Adrenal gland (tissue), 12 donors: Measurements from ENCODE around the gene ROR1. TPM values are rescaled to one million over a fixed set of nuclear protein-coding genes. Genes with fewer than 3 reads are reported as not detected.

Source experiments
- DNase-seq, 7 donors: peaks; one replicate each; pipeline ENCODE4 v3.0.0-alpha.2; 2019 to 2020
- H3K27ac ChIP-seq, 5 donors: fragments of 200-600 bp; sonication (generic) in 4 of 5; 1 replicate in 3 of 5; 2 replicates in 2 of 5; pipeline versions ENCODE4 v1.5.1 to v1.8.0; 2016 to 2020; ENCODE audit warnings: mild to moderate bottlenecking in 1 of 5
- H3K27me3 ChIP-seq: fragments of 200-600 bp; 2 replicates; pipeline ENCODE4 v1.8.0; 2021
- H3K36me3 ChIP-seq, 2 donors: fragments of 200-600 bp; replicated peaks in 1 of 2; 1 replicate in 1 of 2; 2 replicates in 1 of 2; pipeline versions ENCODE4 v1.5.1 to v1.8.0; 2018 to 2022
- H3K4me1 ChIP-seq, 2 donors: fragments of 200-600 bp; replicated peaks in 1 of 2; 1 replicate in 1 of 2; 2 replicates in 1 of 2; pipeline versions ENCODE4 v1.5.1 to v1.8.0; 2018 to 2021
- H3K4me3 ChIP-seq, 4 donors: fragments of 200-600 bp; sonication (generic) in 3 of 4; one replicate each; pipeline ENCODE4 v1.5.1; 2016 to 2018
- H3K9me3 ChIP-seq, 3 donors: fragments of 200-600 bp; sonication (generic) in 1 of 3; replicated peaks in 1 of 3; 1 replicate in 2 of 3; 2 replicates in 1 of 3; pipeline versions ENCODE4 v1.5.1 to v1.8.0; 2016 to 2021
- CTCF ChIP-seq, 6 experiments: fragments of 450-650 bp in 4 of 6; fragments of 200-600 bp in 2 of 6; sonication (generic) in 1 of 6; IDR thresholded peaks; 1 replicate in 5 of 6; 2 replicates in 1 of 6; pipeline versions ENCODE4 v1.5.1 to v1.8.0; 2016 to 2021; ENCODE audit warnings: antibody characterized with exemption in 6 of 6, mild to moderate bottlenecking in 2 of 6, moderate library complexity in 1 of 6
- POLR2A ChIP-seq, 2 donors: fragments of 450-650 bp; IDR thresholded peaks; one replicate each; pipeline ENCODE4 v1.6.1; 2017; ENCODE audit warnings: antibody characterized with exemption in 2 of 2, mild to moderate bottlenecking in 2 of 2, moderate library complexity in 1 of 2
- WGBS, 4 donors: extraction: QIAGEN DNeasy Blood & Tissue Kit in 2 of 4; methylation state at CpG; one replicate each; pipeline versions ENCODE4 v1.1.5 to v1.1.7; 2013 to 2017; 5-methylcytosine and 5-hydroxymethylcytosine counted together
- intact Hi-C, 2 donors: fragments of 100-400 bp; cut with DNase I; formaldehyde crosslinking; loops; one replicate each; pipeline versions ENCODE4 v1.14.1 to v1.15.0; 2022 to 2023
- polyA plus RNA-seq, 3 donors: library from polyadenylated mRNA; stranded (reverse); fragments of 200-250 nt in 2 of 3; fragments of 350-450 nt in 1 of 3; fragmentation: Illumina TruSeq in 1 of 3; extraction: RNeasy Lipid Tissue Mini Kit (QIAGEN cat#74804) in 1 of 3; gene quantifications; one replicate each; pipeline ENCODE4 v1.2.3, GENCODE V29; 2013 to 2014
- total RNA-seq, 9 donors: library from RNA; depleted of rRNA in 4 of 9; stranded (reverse); fragments of >200 nt in 4 of 9; fragments of 120-200 nt in 1 of 9; fragmentation: NEBNext Ultra II Directional in 1 of 9; extraction: Animal tissue kit (Norgen Biotek cat#: 25700) in 1 of 9; gene quantifications; one replicate each; pipeline versions ENCODE4 v1.1.0 to v1.2.4, GENCODE V29; 2013 to 2023
- donor health status: healthy with polysubstance abuse.
- donor health status: Bipolar disorder and iron deficiency.
- donor health status: DM: yes; HTN: yes; CAD: no.
- donor health status: DM: no; HTN: no; CAD: no.
- donor health status: DM: no; HTN: no; CAD: no.
- donor health status: DM: yes; HTN: yes; CAD: no.

Gene ROR1
- total and polyA plus RNA-seq, 12 donors = 0.54 to 4.6 (median 2.6) TPM

GRCh38 chr1:64140596-64140995 is 366.8 kb downstream of the ROR1 start:
- no peak for DNase-seq
- Histone ChIP-seq H3K9me3 (no peaks in the 10 kb centered on the region), H3K4me1 (no peaks in the 10 kb centered on the region), H3K4me3 (no peak overlapping the region), H3K27me3 (no peaks in the 10 kb centered on the region), H3K36me3 (no peaks in the 10 kb centered on the region), H3K27ac (no peak overlapping the region)
- WGBS, 4 donors = 69 to 95% (median 73%) methylated on average over 2 of the region's 2 CpGs
- intact Hi-C loops = no loop called here
- TF ChIP-seq CTCF (IDR thresholded peaks at IDR 0.05) (no peak), POLR2A (IDR thresholded peaks at IDR 0.05) (no peak)

- 80 to 89% (median 83%) methylated on average over 5 of the region's 5 CpGs for WGBS, 4 donors
- Histone ChIP-seq H3K36me3 (no peaks in the 10 kb centered on the region), H3K27me3 (no peaks in the 10 kb centered on the region), H3K9me3 (no peaks in the 10 kb centered on the region), H3K27ac (no peak overlapping the region), H3K4me1 (no peaks in the 10 kb centered on the region), H3K4me3 (no peak overlapping the region)
- DNase-seq = no peak
- intact Hi-C loops = no loop called here
- no peak for TF ChIP-seq POLR2A (IDR thresholded peaks at IDR 0.05)
These were observed 373.4 kb downstream of the ROR1 start for GRCh38 chr1:64147045-64147724.

- Histone ChIP-seq H3K9me3 (no peaks in the 10 kb centered on the region), H3K27ac (no peak overlapping the region), H3K36me3 (no peaks in the 10 kb centered on the region), H3K4me1 (no peaks in the 10 kb centered on the region), H3K4me3 (no peak overlapping the region), H3K27me3 (no peaks in the 10 kb centered on the region)
- WGBS, 4 donors = 37 to 62% (median 43%) methylated on average over 1 of the region's 1 CpG
- no peak for DNase-seq
- intact Hi-C loops = no loop called here
- no peak for TF ChIP-seq POLR2A (IDR thresholded peaks at IDR 0.05)
- TF ChIP-seq CTCF (IDR thresholded peaks at IDR 0.05) = no peak
These were observed 373.9 kb downstream of the ROR1 start for GRCh38 chr1:64147759-64148158.

GRCh38 chr1:64150266-64150665 is 376.4 kb downstream of the ROR1 start:
- intact Hi-C loops = no loop called here

More at GRCh38 chr1:64150266-64150665, 376.4 kb downstream of the ROR1 start:
- DNase-seq = peak in 1 of 7 donors; percentile 4
- Histone ChIP-seq H3K27ac (no peak overlapping the region), H3K4me1 (no peaks in the 10 kb centered on the region), H3K36me3 (no peaks in the 10 kb centered on the region), H3K9me3 (no peaks in the 10 kb centered on the region), H3K27me3 (no peaks in the 10 kb centered on the region), H3K4me3 (no peak overlapping the region)
- 72 to 79% (median 74%) methylated on average over 4 of the region's 4 CpGs for WGBS, 4 donors
- TF ChIP-seq CTCF (IDR thresholded peaks at IDR 0.05) (no peak), POLR2A (IDR thresholded peaks at IDR 0.05) (no peak)
